ENCODE results near the gene PMAIP1. TPM values are rescaled to one million over a fixed set of nuclear protein-coding genes. Genes with fewer than 3 reads are reported as not detected.

The PMAIP1 gene
- total and polyA plus RNA-seq, 9 of the 15 experiments (the other 6 are each of a cell fraction or from before 2014, with no cell fraction given) = 8.0 to 22.9 (median 14.9) TPM

- no peak for TF ChIP-seq SFPQ (IDR thresholded peaks at IDR 0.05; ENCODE audit: low read depth, low read length)
- no peak for TF ChIP-seq CBFA2T2 (conservative IDR thresholded peaks at IDR 0.05)
- no peak for TF ChIP-seq KAT8 (IDR thresholded peaks at IDR 0.05; ENCODE audit: low read depth)
- no peak for TF ChIP-seq LCOR (CRISPR knock-in tag; IDR thresholded peaks at IDR 0.05)
- TF ChIP-seq RREB1 (CRISPR knock-in tag; IDR thresholded peaks at IDR 0.05) = no peak
- TF ChIP-seq MNT (conservative IDR thresholded peaks at IDR 0.05) = peak; percentile 10 to 52; a peak in 1 of 4 replicates
- TF ChIP-seq ZC3H4 (CRISPR knock-in tag; IDR thresholded peaks at IDR 0.05; ENCODE audit: borderline replicate concordance) = no peak
- peak; percentile 52 for TF ChIP-seq CCNT2 (IDR thresholded peaks at IDR 0.05; ENCODE audit: borderline replicate concordance, extremely low read depth, insufficient read length, low read depth, low read length)
- peak; percentile 36 for TF ChIP-seq MAX (CRISPR knock-in tag; IDR thresholded peaks at IDR 0.05)
- TF ChIP-seq RBFOX2 (IDR thresholded peaks at IDR 0.05; ENCODE audit: low read depth, low read length) = peak; percentile 98
- no peak for TF ChIP-seq CREB3 (tag; conservative IDR thresholded peaks at IDR 0.05; ENCODE audit: low read depth)
- no peak for TF ChIP-seq RFX7 (CRISPR knock-in tag; IDR thresholded peaks at IDR 0.05)
- TF ChIP-seq TARDBP (IDR thresholded peaks at IDR 0.05) = no peak
- no peak for TF ChIP-seq SRSF1 (IDR thresholded peaks at IDR 0.05; ENCODE audit: low read depth, low read length)
- no peak for TF ChIP-seq YBX1 (IDR thresholded peaks at IDR 0.05)
- no peak for TF ChIP-seq ZNF699 (CRISPR knock-in tag; IDR thresholded peaks at IDR 0.05; ENCODE audit: insufficient replicate concordance)
Observed at GRCh38 chr18:59899298-59900221, at the start of gene PMAIP1 (continued).
